A673 (cell line): ENCODE results near the gene CTXND2. TPM values are rescaled to one million over a fixed set of nuclear protein-coding genes. Genes with fewer than 3 reads are reported as not detected.

Experiments
- BruUV-seq: library from RNA; stranded (reverse); fragments of 400-500 nt; replicated peaks from 2 replicates; lab custom pipeline; 2021; lab: Mats Ljungman, UMichigan
- CTCF ChIA-PET: fragments of 300-600 bp; sonication (Branson Sonifier 250); formaldehyde crosslinking; loops from one replicate; lab custom pipeline; 2022; ENCODE audit warnings: antibody characterized with exemption; lab: Charles Lee
- POLR2A ChIA-PET: fragments of 300-600 bp; sonication (Branson Sonifier 250); formaldehyde crosslinking; loops from one replicate; lab custom pipeline; 2022; ENCODE audit warnings: antibody characterized with exemption; ENCODE audit not compliant: low non-redundant PET; lab: Charles Lee
- DNase-seq: peaks from one replicate; pipeline ENCODE4 v3.0.0-alpha.2; 2015; ENCODE audit warnings: low spot score
- H3K27ac ChIP-seq: fragments of 200-600 bp; sonication (generic); 2 replicates; pipeline ENCODE4 v1.5.1; 2016; ENCODE audit warnings: mixed run types, low read depth, mild to moderate bottlenecking, mixed read lengths, antibody characterized with exemption, low read length; ENCODE audit not compliant: poor library complexity, severe bottlenecking
- H3K27me3 ChIP-seq: fragments of 200-600 bp; sonication (generic); replicated peaks from 2 replicates; pipeline ENCODE4 v1.6.1; 2017; ENCODE audit warnings: mixed run types, low read depth, mild to moderate bottlenecking, mixed read lengths, antibody characterized with exemption, low read length; ENCODE audit not compliant: insufficient read depth, poor library complexity
- H3K36me3 ChIP-seq: fragments of 200-600 bp; sonication (generic); 2 replicates; pipeline ENCODE4 v1.6.1; 2016; ENCODE audit warnings: mixed run types, mild to moderate bottlenecking, mixed read lengths, antibody characterized with exemption, low read length; ENCODE audit not compliant: insufficient read depth, poor library complexity, severe bottlenecking
- H3K4me1 ChIP-seq: fragments of 200-600 bp; sonication (generic); 2 replicates; pipeline ENCODE4 v1.6.1; 2017; ENCODE audit warnings: mixed run types, mild to moderate bottlenecking, mixed read lengths, antibody characterized with exemption, low read length; ENCODE audit not compliant: insufficient read depth, poor library complexity, severe bottlenecking
- H3K4me3 ChIP-seq: fragments of 200-600 bp; sonication (generic); 2 replicates; pipeline ENCODE4 v1.5.1; 2016; ENCODE audit warnings: low read depth, mixed run types, mild to moderate bottlenecking, mixed read lengths, low read length; ENCODE audit not compliant: poor library complexity, severe bottlenecking
- H3K9me3 ChIP-seq: fragments of 200-600 bp; sonication (generic); 2 replicates; pipeline ENCODE4 v1.6.1; 2016; ENCODE audit warnings: mixed run types, low read depth, mild to moderate bottlenecking, mixed read lengths, antibody characterized with exemption, low read length; ENCODE audit not compliant: poor library complexity, severe bottlenecking
- EZH2 ChIP-seq: fragments of 200-600 bp; sonication (generic); IDR thresholded peaks from 2 replicates; pipeline ENCODE4 v1.6.1; 2017; ENCODE audit warnings: borderline replicate concordance, low read depth, mild to moderate bottlenecking, mixed read lengths, antibody characterized with exemption, low read length; ENCODE audit not compliant: poor library complexity, severe bottlenecking
- intact Hi-C: fragments of 100-400 bp; cut with micrococcal nuclease; formaldehyde crosslinking; loops from one replicate; pipeline ENCODE4 v1.10.0; 2022; ENCODE audit not compliant: unreplicated experiment
- total RNA-seq: library from RNA; stranded (reverse); gene quantifications from 2 replicates; pipeline ENCODE4 v1.2.3, GENCODE V29; 2021
- TF ChIP-seq, protein P1 (sequence below): fragments of 300-800, 200-600 bp; sonication (generic); conservative IDR thresholded peaks from 2 replicates; pipeline ENCODE4 v1.5.1; 2017; ENCODE audit warnings: low read depth, mild to moderate bottlenecking, antibody characterized with exemption, low read length, moderate library complexity, mixed read lengths

The CTXND2 gene
- total RNA-seq, 1 experiment from 2014 or later = not detected

DNA sequence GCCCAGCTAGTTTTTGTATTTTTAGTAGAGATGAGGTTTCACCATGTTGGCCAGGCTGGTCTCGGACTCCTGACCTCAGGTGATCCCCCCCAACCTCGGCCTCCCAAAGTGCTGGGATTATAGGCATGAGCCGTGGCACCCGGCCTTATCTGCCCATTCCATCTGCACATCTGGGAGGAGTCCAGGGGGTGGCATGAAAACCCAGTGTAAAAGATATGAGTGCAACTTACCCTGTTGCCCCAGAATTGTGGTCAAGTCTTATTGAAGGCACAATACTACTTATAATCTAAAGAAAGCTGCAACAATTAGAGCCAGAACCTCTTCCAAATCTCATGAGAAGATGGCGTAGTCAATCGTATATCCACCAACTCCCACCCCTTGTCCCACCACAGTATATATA is 18.4 kb downstream of the CTXND2 start:
- CTCF ChIA-PET = no interaction called here
- no TSS peak for BruUV-seq
- TF ChIP-seq, protein P1, sequence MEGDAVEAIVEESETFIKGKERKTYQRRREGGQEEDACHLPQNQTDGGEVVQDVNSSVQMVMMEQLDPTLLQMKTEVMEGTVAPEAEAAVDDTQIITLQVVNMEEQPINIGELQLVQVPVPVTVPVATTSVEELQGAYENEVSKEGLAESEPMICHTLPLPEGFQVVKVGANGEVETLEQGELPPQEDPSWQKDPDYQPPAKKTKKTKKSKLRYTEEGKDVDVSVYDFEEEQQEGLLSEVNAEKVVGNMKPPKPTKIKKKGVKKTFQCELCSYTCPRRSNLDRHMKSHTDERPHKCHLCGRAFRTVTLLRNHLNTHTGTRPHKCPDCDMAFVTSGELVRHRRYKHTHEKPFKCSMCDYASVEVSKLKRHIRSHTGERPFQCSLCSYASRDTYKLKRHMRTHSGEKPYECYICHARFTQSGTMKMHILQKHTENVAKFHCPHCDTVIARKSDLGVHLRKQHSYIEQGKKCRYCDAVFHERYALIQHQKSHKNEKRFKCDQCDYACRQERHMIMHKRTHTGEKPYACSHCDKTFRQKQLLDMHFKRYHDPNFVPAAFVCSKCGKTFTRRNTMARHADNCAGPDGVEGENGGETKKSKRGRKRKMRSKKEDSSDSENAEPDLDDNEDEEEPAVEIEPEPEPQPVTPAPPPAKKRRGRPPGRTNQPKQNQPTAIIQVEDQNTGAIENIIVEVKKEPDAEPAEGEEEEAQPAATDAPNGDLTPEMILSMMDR = no peak
- TF ChIP-seq EZH2 = no peak

DNA sequence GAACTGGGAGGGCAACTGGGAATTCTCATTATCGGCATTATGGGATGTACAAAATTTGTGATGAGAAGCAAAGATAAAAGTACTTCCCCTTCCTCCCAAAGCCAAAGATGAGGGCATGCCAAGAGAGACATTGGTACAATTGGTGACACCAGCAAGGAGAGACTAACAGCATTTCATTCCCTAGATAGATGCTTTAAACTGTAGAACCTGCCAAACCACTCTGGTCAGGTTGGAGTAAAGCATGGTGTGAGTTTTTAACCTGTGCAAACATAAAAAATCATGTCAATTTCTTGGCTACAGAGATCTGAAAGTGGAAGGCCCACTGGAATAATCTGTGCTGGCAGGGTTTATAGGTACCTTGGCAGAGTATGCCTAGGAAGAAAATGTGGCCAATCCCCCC is 19.4 kb downstream of the CTXND2 start:
- no peak for DNase-seq
- intact Hi-C loops = no loop called here
- TF ChIP-seq, protein P1 = no peak
- no peak for TF ChIP-seq EZH2

More for the DNA sequence above, 18.4 kb downstream of the CTXND2 start:
- POLR2A ChIA-PET = no interaction called here
- Histone ChIP-seq H3K4me3 (no peak overlapping the region), H3K27me3 (no peaks in the 10 kb centered on the region), H3K9me3 (no peaks in the 10 kb centered on the region), H3K36me3 (no peaks in the 10 kb centered on the region), H3K4me1 (no peaks in the 10 kb centered on the region), H3K27ac (no peak overlapping the region)
- intact Hi-C loops = no loop called here
- DNase-seq = no peak

DNA sequence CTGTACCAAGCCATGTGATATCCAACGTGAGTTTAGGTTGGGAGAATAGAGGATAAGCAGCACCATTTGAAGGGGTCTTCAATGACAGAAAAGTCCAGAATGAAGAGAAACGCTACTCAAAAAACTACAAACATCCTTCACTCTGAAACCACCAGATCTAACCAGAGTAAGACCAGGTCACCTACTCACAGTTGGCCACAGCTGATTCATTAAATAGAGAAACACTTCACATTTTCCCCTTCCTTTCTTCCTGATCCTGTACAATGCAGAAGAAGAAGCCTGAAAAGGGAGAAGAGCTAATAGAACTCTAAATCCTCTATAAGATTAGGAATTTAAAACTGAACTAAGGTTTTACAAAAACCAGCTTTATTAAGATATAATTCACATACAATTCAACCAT is 19.9 kb downstream of the CTXND2 start:
- H3K4me1 ChIP-seq = no peaks in the 10 kb centered on the region
- BruUV-seq = no TSS peak
- H3K36me3 ChIP-seq = no peaks in the 10 kb centered on the region
- intact Hi-C loops = no loop called here
- TF ChIP-seq, protein P1 = no peak
- TF ChIP-seq EZH2 = no peak
- no peaks in the 10 kb centered on the region for H3K27me3 ChIP-seq
- H3K4me3 ChIP-seq = no peak overlapping the region
- ChIA-PET CTCF (no interaction called here), POLR2A (no interaction called here)
- H3K9me3 ChIP-seq = no peaks in the 10 kb centered on the region
- DNase-seq = no peak
- H3K27ac ChIP-seq = no peak overlapping the region

More for the DNA sequence above, 19.4 kb downstream of the CTXND2 start:
- Histone ChIP-seq H3K9me3 (no peaks in the 10 kb centered on the region), H3K4me3 (no peak overlapping the region), H3K27me3 (no peaks in the 10 kb centered on the region), H3K4me1 (no peaks in the 10 kb centered on the region), H3K36me3 (no peaks in the 10 kb centered on the region), H3K27ac (no peak overlapping the region)
- no TSS peak for BruUV-seq
- CTCF ChIA-PET = no interaction called here
- POLR2A ChIA-PET = no interaction called here
